K562 (cell line): ENCODE data around the gene DBNL. TPM values are rescaled to one million over a fixed set of nuclear protein-coding genes. Genes with fewer than 3 reads are reported as not detected.
A peak's percentile ranks its signal among the peaks of the same experiment; 100 is the strongest.

Source experiments
- ATAC-seq: fragments of 200-7000 bp; cut with Tn5 transposase; 3 replicates; pipeline ENCODE4 v1.9.1; 2020; ENCODE audit warnings: moderate library complexity
- BruUV-seq: library from RNA; stranded (reverse); fragments of 400-500 nt; replicated peaks from 2 replicates; lab custom pipeline; 2021; lab: Mats Ljungman, UMichigan
- CTCF ChIA-PET: fragments of 300-600 bp; formaldehyde crosslinking; extraction: SDS; loops from one replicate; lab custom pipeline; 2021; ENCODE audit warnings: low intra/inter-chr PET ratio; lab: Yijun Ruan, JAX
- POLR2A ChIA-PET: fragments of 300-600, 350-650 bp; sonication (Branson Sonifier 250); formaldehyde crosslinking; extraction: SDS; loops from one replicate; lab custom pipeline; 2021; ENCODE audit warnings: antibody characterized with exemption, inconsistent platforms; lab: Yijun Ruan, JAX
- DNase-seq, 4 experiments: peaks; one replicate each; pipeline versions ENCODE4 v3.0.0 to v3.0.0-alpha.2; 2011 to 2018; ENCODE audit warnings: low spot score in 3 of 4, mixed read lengths in 3 of 4; ENCODE audit errors: extremely low read depth in 1 of 4
- FAIRE-seq: peaks from 2 replicates; lab custom pipeline; 2011; peaks lifted over from hg19 to GRCh38; lab: Jason Lieb, UNC
- H2AFZ ChIP-seq: 2 replicates; pipeline ENCODE4 v1.6.0; 2011; ENCODE audit warnings: low read depth, low read length, control low read depth, inconsistent platforms
- H3K27ac ChIP-seq: fragments of 200-600 bp; 3 replicates; pipeline ENCODE4 v1.8.0; 2011; ENCODE audit warnings: low read depth, mild to moderate bottlenecking, control low read depth, inconsistent platforms, low read length, moderate library complexity, mixed read lengths; ENCODE audit errors: extremely low read depth
- H3K27me3 ChIP-seq, 2 experiments: fragments of 300-600 bp in 1 of 2; 2 replicates in 1 of 2; 3 replicates in 1 of 2; pipeline versions ENCODE4 v1.6.0 to v1.8.0; 2011; ENCODE audit warnings: inconsistent platforms in 2 of 2, low read length in 2 of 2, mild to moderate bottlenecking in 1 of 2, mixed read lengths in 1 of 2, moderate library complexity in 1 of 2; ENCODE audit not compliant: control insufficient read depth in 2 of 2, insufficient read depth in 2 of 2
- H3K36me3 ChIP-seq: fragments of 300-600 bp; 3 replicates; pipeline ENCODE4 v1.8.0; 2011; ENCODE audit warnings: mild to moderate bottlenecking, low read length, inconsistent platforms; ENCODE audit not compliant: control insufficient read depth, insufficient read depth
- H3K4me1 ChIP-seq, 2 experiments: fragments of 200-600 bp in 1 of 2; replicated peaks in 1 of 2; 2 replicates in 1 of 2; 3 replicates in 1 of 2; pipeline versions ENCODE4 v1.5.1 to v1.8.0; 2011; ENCODE audit warnings: inconsistent platforms in 2 of 2, low read length in 2 of 2, mild to moderate bottlenecking in 1 of 2, mixed read lengths in 1 of 2, moderate library complexity in 1 of 2; ENCODE audit not compliant: control insufficient read depth in 2 of 2, insufficient read depth in 2 of 2
- H3K4me2 ChIP-seq: 2 replicates; pipeline ENCODE4 v1.6.1; 2011; ENCODE audit warnings: low read length, control low read depth, inconsistent platforms, mixed read lengths; ENCODE audit not compliant: insufficient read depth
- H3K4me3 ChIP-seq: fragments of 200-600 bp; sonication (generic), shearing (Covaris generic); 2 replicates; pipeline ENCODE4 v1.5.1; 2016; ENCODE audit warnings: control low read depth, inconsistent platforms
- H3K79me2 ChIP-seq: fragments of 200-600 bp; 3 replicates; pipeline ENCODE4 v1.8.0; 2011; ENCODE audit warnings: low read length, inconsistent platforms; ENCODE audit not compliant: control insufficient read depth, insufficient read depth
- H3K9ac ChIP-seq, 2 experiments: 2 replicates each; pipeline versions ENCODE4 v1.6.0 to v1.6.1; 2011; ENCODE audit warnings: low read depth in 2 of 2, low read length in 2 of 2, control low read depth in 1 of 2, inconsistent platforms in 1 of 2, mild to moderate bottlenecking in 1 of 2, mixed read lengths in 1 of 2; ENCODE audit not compliant: insufficient read depth in 1 of 2
- H3K9me1 ChIP-seq: one replicate; pipeline ENCODE4 v1.6.0; 2011; ENCODE audit warnings: inconsistent platforms, mild to moderate bottlenecking, low read length, moderate library complexity; ENCODE audit not compliant: control insufficient read depth, insufficient read depth
- H3K9me3 ChIP-seq: replicated peaks from 2 replicates; pipeline ENCODE4 v1.5.1; 2011; ENCODE audit warnings: low read depth, low read length, inconsistent platforms; ENCODE audit not compliant: control insufficient read depth, insufficient read depth
- H4K20me1 ChIP-seq: replicated peaks from 2 replicates; pipeline ENCODE4 v1.6.1; 2011; ENCODE audit warnings: low read length, inconsistent platforms, mixed read lengths; ENCODE audit not compliant: control insufficient read depth, insufficient read depth
- IFI16 ChIP-seq: fragments of 250-450 bp; sonication (Bioruptor Pico); IDR thresholded peaks from 2 replicates; pipeline ENCODE4 v2.1.2; 2022; ENCODE audit warnings: mild to moderate bottlenecking, inconsistent platforms
- POLR2G ChIP-seq: fragments of 200-400 bp; formaldehyde crosslinking; IDR thresholded peaks from 2 replicates; pipeline ENCODE4 v1.6.1; 2017; ENCODE audit warnings: low read depth, mild to moderate bottlenecking, antibody characterized with exemption, low read length, moderate library complexity
- ZMIZ1 ChIP-seq, 2 experiments: fragments of 150-350 bp in 1 of 2; IDR thresholded peaks; 2 replicates each; pipeline ENCODE4 v1.6.1; 2012 to 2016; ENCODE audit warnings: low read depth in 2 of 2, low read length in 2 of 2, mild to moderate bottlenecking in 1 of 2, moderate library complexity in 1 of 2
- WGBS: fragments of 100-300 bp; shearing (Covaris generic); methylation state at CpG from one replicate; pipeline ENCODE4 v1.1.6; 2016; ENCODE audit warnings: low coverage, mixed read lengths; ENCODE audit not compliant: insufficient coverage; ENCODE audit errors: missing lambda C conversion rate; 5-methylcytosine and 5-hydroxymethylcytosine counted together
- in situ Hi-C: fragments of 300-500 bp; cut with MboI; formaldehyde crosslinking; loops from 4 replicates; pipeline ENCODE4 v1.15.0; 2018; ENCODE audit warnings: inconsistent platforms, mixed read lengths
- intact Hi-C: fragments of 100-400 bp; cut with micrococcal nuclease; formaldehyde crosslinking; loops from 2 replicates; pipeline ENCODE4 v1.14.2; 2022
- polyA plus RNA-seq, 8 experiments: library from polyadenylated mRNA; depleted of rRNA in 4 of 8; stranded (reverse) in 5 of 8; unstranded in 3 of 8; fragments of >200 nt; fragmentation: Nextera tagmentation in 2 of 8; fragmentation: Illumina TruSeq in 1 of 8; extraction: Ambion mirVana in 2 of 8; extraction: Trizol in 1 of 8; gene quantifications; 2 replicates each; pipeline versions ENCODE4 v1.2.1 to v1.2.3, GENCODE V29; 2011 to 2014; ENCODE audit warnings: inconsistent platforms in 1 of 8, missing spikeins in 1 of 8
- total RNA-seq, 7 experiments: library from RNA; depleted of rRNA in 6 of 7; stranded (reverse); fragments of >200 nt in 6 of 7; fragmentation: Illumina TruSeq in 2 of 7; extraction: Trizol in 2 of 7; gene quantifications; 2 replicates each; pipeline versions ENCODE4 v1.2.1 to v1.2.3, GENCODE V29; 2011 to 2021; ENCODE audit warnings: low replicate concordance in 1 of 7

Gene DBNL
- total and polyA plus RNA-seq, 9 of the 15 experiments (the other 6 are each of a cell fraction or from before 2014, with no cell fraction given): 1.9 to 65.1 (median 38.9) TPM

GRCh38 chr7:44057849-44058758, 13.6 kb downstream of the DBNL start:
- BruUV-seq: no TSS peak
- H3K9me3 ChIP-seq: no peaks in the 10 kb centered on the region

More at GRCh38 chr7:44057849-44058758, 13.6 kb downstream of the DBNL start:
- no peaks in the 10 kb centered on the region for H3K27me3 ChIP-seq
- FAIRE-seq (no peak), ATAC-seq (no peak)
- peaks cover 76% of the 10 kb centered on the region; the same call in 2 of the 3 replicates for H3K36me3 ChIP-seq
- 90% methylated on average over 28 of the region's 30 CpGs for WGBS
- H3K27ac ChIP-seq: no peak overlapping the region
- TF ChIP-seq POLR2G: peak; percentile 43; the same call in 1 of the 2 replicates
- no peak for TF ChIP-seq IFI16 (CRISPR knock-in tag)
- TF ChIP-seq ZMIZ1 (IDR thresholded peaks at IDR 0.05; ENCODE audit: low read depth in 2 of 2, low read length in 2 of 2): no peak
- TF ChIP-seq, all 486 proteins: peak for 1
- Histone ChIP-seq H3K4me1 (peaks cover 0 to 14% of the 10 kb centered on the region in 2 experiments; a peak in 1 of 5 replicates), H3K4me3 (no peak overlapping the region), H2AFZ (no peak overlapping the region), H3K79me2 (no peaks in the 10 kb centered on the region), H4K20me1 (peaks cover 3% of the 10 kb centered on the region; the same call in 1 of the 2 replicates), H3K9ac (peak overlapping the region in 1 of 2 experiments; percentile 45; a peak in 2 of 4 replicates), H3K4me2 (no peak overlapping the region), H3K9me1 (no peaks in the 10 kb centered on the region)
- ChIA-PET POLR2A (no interaction called here), CTCF (no interaction called here)
- intact Hi-C loops (no loop called here), in situ Hi-C loops (no loop called here)
- no peak for DNase-seq
